ENCODE data around the gene LRRC7. TPM values are rescaled to one million over a fixed set of nuclear protein-coding genes. Genes with fewer than 3 reads are reported as not detected.
"Not testable (repeated sequence)": the region's sequence is repeated elsewhere in the genome, so short reads cannot be mapped to it uniquely, and the experiment has no call there.

The LRRC7 gene
- total and polyA plus RNA-seq, 5 donors from 2014 or later, result 0.07 to 0.15 (median 0.15) TPM; not detected in 2

GRCh38 chr1:69858534-69858933 lies 290.8 kb downstream of the LRRC7 start:
- Histone ChIP-seq H3K27me3 (ENCODE audit: control insufficient read depth, insufficient read depth, low read length) (no peaks in the 10 kb centered on the region), H3K27ac (ENCODE audit: insufficient read depth, low read length, poor library complexity, severe bottlenecking) (no peak overlapping the region), H3K9me3 (ENCODE audit: control insufficient read depth in 2 of 2, low read length in 2 of 2) (no peaks in the 10 kb centered on the region), H3K4me3 (ENCODE audit: low read depth, low read length) (no peak overlapping the region), H3K4me1 (ENCODE audit: control insufficient read depth, insufficient read depth, low read length, poor library complexity, severe bottlenecking) (no peaks in the 10 kb centered on the region), H3K36me3 (ENCODE audit: control insufficient read depth, insufficient read depth, low read length) (no peaks in the 10 kb centered on the region)
- no peak overlapping the region for H3K4me3 Mint-ChIP-seq
- ATAC-seq (ENCODE audit: low read depth in 2 of 2), result no peak
- no peak overlapping the region for H3K27ac Mint-ChIP-seq
- DNase-seq, result no peak
- H3K4me1 Mint-ChIP-seq, result no peaks in the 10 kb centered on the region
- peaks cover 0 to 7% (median 0%) of the 10 kb centered on the region in 7 donors for H3K9me3 Mint-ChIP-seq
- no peaks in the 10 kb centered on the region for H3K27me3 Mint-ChIP-seq
- no peaks in the 10 kb centered on the region for H3K36me3 Mint-ChIP-seq

- no peaks in the 10 kb centered on the region for H3K27me3 Mint-ChIP-seq
- no peaks in the 10 kb centered on the region for H3K9me3 ChIP-seq (ENCODE audit: control insufficient read depth in 2 of 2, low read length in 2 of 2)
- peaks cover 0 to 7% (median 2%) of the 10 kb centered on the region in 7 donors for H3K9me3 Mint-ChIP-seq
- H3K4me3 Mint-ChIP-seq, result no peak overlapping the region
- no peaks in the 10 kb centered on the region for H3K36me3 Mint-ChIP-seq
- no peak overlapping the region for H3K27ac Mint-ChIP-seq
- no peak overlapping the region for H3K27ac ChIP-seq (ENCODE audit: insufficient read depth, low read length, poor library complexity, severe bottlenecking)
- DNase-seq, result no peak
- ATAC-seq (ENCODE audit: low read depth in 2 of 2), result no peak
- no peaks in the 10 kb centered on the region for H3K36me3 ChIP-seq (ENCODE audit: control insufficient read depth, insufficient read depth, low read length)
- no peaks in the 10 kb centered on the region for H3K27me3 ChIP-seq (ENCODE audit: control insufficient read depth, insufficient read depth, low read length)
- no peaks in the 10 kb centered on the region for H3K4me1 Mint-ChIP-seq
- H3K4me1 ChIP-seq (ENCODE audit: control insufficient read depth, insufficient read depth, low read length, poor library complexity, severe bottlenecking), result no peaks in the 10 kb centered on the region
- H3K4me3 ChIP-seq (ENCODE audit: low read depth, low read length), result no peak overlapping the region
These were observed 293.9 kb downstream of the LRRC7 start for GRCh38 chr1:69861641-69862040.

DNA sequence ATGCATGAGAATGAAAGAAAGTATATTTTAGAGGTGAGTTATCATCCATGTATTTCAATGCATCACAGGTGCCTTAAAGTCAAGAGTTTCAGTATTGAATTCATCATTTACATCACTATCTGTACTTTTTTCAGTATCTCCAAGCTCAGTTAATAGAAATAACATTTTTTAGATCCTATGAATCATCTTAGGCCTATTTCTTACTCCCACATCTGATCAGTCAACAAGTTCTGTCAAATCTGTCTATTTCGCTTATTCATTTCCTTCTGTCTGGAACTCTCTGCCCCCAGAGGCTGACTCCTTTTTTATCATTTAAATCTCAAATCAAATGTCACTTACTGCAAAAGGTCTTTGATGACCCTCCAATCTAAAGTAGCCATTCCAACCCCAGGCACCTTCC lies 295.2 kb downstream of the LRRC7 start:
- DNase-seq (no peak), ATAC-seq (ENCODE audit: low read depth in 2 of 2) (no peak)
- Histone ChIP-seq H3K27me3 (ENCODE audit: control insufficient read depth, insufficient read depth, low read length) (no peaks in the 10 kb centered on the region), H3K9me3 (ENCODE audit: control insufficient read depth in 2 of 2, low read length in 2 of 2) (no peaks in the 10 kb centered on the region), H3K4me1 (ENCODE audit: control insufficient read depth, insufficient read depth, low read length, poor library complexity, severe bottlenecking) (no peaks in the 10 kb centered on the region), H3K36me3 (ENCODE audit: control insufficient read depth, insufficient read depth, low read length) (no peaks in the 10 kb centered on the region), H3K4me3 (ENCODE audit: low read depth, low read length) (no peak overlapping the region), H3K27ac (ENCODE audit: insufficient read depth, low read length, poor library complexity, severe bottlenecking) (no peak overlapping the region)
- H3K4me3 Mint-ChIP-seq, result no peak overlapping the region
- no peaks in the 10 kb centered on the region for H3K27me3 Mint-ChIP-seq
- H3K36me3 Mint-ChIP-seq, result no peaks in the 10 kb centered on the region
- H3K4me1 Mint-ChIP-seq, result no peaks in the 10 kb centered on the region
- H3K27ac Mint-ChIP-seq, result no peak overlapping the region
- peaks cover 1 to 7% (median 4%) of the 10 kb centered on the region in 7 donors for H3K9me3 Mint-ChIP-seq

- Mint-ChIP-seq H3K36me3 (no peaks in the 10 kb centered on the region), H3K4me3 (no peak overlapping the region), H3K27me3 (no peaks in the 10 kb centered on the region), H3K4me1 (no peaks in the 10 kb centered on the region), H3K9me3 (peaks cover 1 to 8% (median 4%) of the 10 kb centered on the region in 7 donors), H3K27ac (no peak overlapping the region)
- no peaks in the 10 kb centered on the region for H3K4me1 ChIP-seq (ENCODE audit: control insufficient read depth, insufficient read depth, low read length, poor library complexity, severe bottlenecking)
- no peak overlapping the region for H3K27ac ChIP-seq (ENCODE audit: insufficient read depth, low read length, poor library complexity, severe bottlenecking)
- ATAC-seq (ENCODE audit: low read depth in 2 of 2) (no peak), DNase-seq (no peak)
- no peaks in the 10 kb centered on the region for H3K9me3 ChIP-seq (ENCODE audit: control insufficient read depth in 2 of 2, low read length in 2 of 2)
- H3K27me3 ChIP-seq (ENCODE audit: control insufficient read depth, insufficient read depth, low read length), result no peaks in the 10 kb centered on the region
- H3K4me3 ChIP-seq (ENCODE audit: low read depth, low read length), result no peak overlapping the region
- no peaks in the 10 kb centered on the region for H3K36me3 ChIP-seq (ENCODE audit: control insufficient read depth, insufficient read depth, low read length)
These were observed 296.0 kb downstream of the LRRC7 start for GRCh38 chr1:69863704-69864103.

GRCh38 chr1:69871412-69871811 lies 303.7 kb downstream of the LRRC7 start:
- H3K27me3 ChIP-seq (ENCODE audit: control insufficient read depth, insufficient read depth, low read length), result no peaks in the 10 kb centered on the region
- no peak overlapping the region for H3K4me3 Mint-ChIP-seq
- ATAC-seq (ENCODE audit: low read depth in 2 of 2), result no peak

DNA sequence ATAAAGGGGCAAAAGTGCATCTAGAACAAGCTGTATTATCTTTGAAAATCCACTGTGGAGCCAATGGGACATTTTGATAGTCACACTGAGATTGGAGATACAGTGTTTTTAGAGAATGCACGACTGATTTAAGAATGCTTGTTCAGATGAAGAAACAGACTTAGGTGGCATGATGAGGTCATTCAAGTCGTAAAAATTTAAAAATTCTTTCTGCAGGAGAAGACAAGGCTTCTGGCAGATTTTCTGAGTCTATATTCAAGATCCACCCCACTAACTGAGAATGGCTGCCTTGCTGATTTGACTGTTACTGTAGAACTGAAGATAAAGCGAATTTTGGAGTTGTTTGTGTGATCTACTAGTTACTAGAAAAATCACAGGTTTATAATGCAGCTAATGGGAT lies 310.6 kb downstream of the LRRC7 start:
- H3K4me1 ChIP-seq (ENCODE audit: control insufficient read depth, insufficient read depth, low read length, poor library complexity, severe bottlenecking), result no peaks in the 10 kb centered on the region
- no peaks in the 10 kb centered on the region for H3K36me3 Mint-ChIP-seq
- peaks cover 0 to 7% of the 10 kb centered on the region in 2 experiments for H3K9me3 ChIP-seq (ENCODE audit: control insufficient read depth in 2 of 2, low read length in 2 of 2)
- H3K4me1 Mint-ChIP-seq, result no peaks in the 10 kb centered on the region
- no peak overlapping the region for H3K4me3 ChIP-seq (ENCODE audit: low read depth, low read length)
- peaks cover 0 to 10% (median 7%) of the 10 kb centered on the region in 7 donors for H3K9me3 Mint-ChIP-seq
- H3K36me3 ChIP-seq (ENCODE audit: control insufficient read depth, insufficient read depth, low read length), result no peaks in the 10 kb centered on the region
- no peaks in the 10 kb centered on the region for H3K27me3 ChIP-seq (ENCODE audit: control insufficient read depth, insufficient read depth, low read length)
- no peak overlapping the region for H3K27ac Mint-ChIP-seq
- DNase-seq (no peak), ATAC-seq (ENCODE audit: low read depth in 2 of 2) (no peak)
- no peak overlapping the region for H3K27ac ChIP-seq (ENCODE audit: insufficient read depth, low read length, poor library complexity, severe bottlenecking)
- no peaks in the 10 kb centered on the region for H3K27me3 Mint-ChIP-seq
- no peak overlapping the region for H3K4me3 Mint-ChIP-seq

More at GRCh38 chr1:69871412-69871811, 303.7 kb downstream of the LRRC7 start:
- no peaks in the 10 kb centered on the region for H3K36me3 ChIP-seq (ENCODE audit: control insufficient read depth, insufficient read depth, low read length)
- no peaks in the 10 kb centered on the region for H3K36me3 Mint-ChIP-seq
- no peak for DNase-seq
- no peak overlapping the region for H3K27ac Mint-ChIP-seq
- no peaks in the 10 kb centered on the region for H3K4me1 ChIP-seq (ENCODE audit: control insufficient read depth, insufficient read depth, low read length, poor library complexity, severe bottlenecking)
- no peak overlapping the region for H3K27ac ChIP-seq (ENCODE audit: insufficient read depth, low read length, poor library complexity, severe bottlenecking)
- H3K9me3 ChIP-seq (ENCODE audit: control insufficient read depth in 2 of 2, low read length in 2 of 2), result no peaks in the 10 kb centered on the region
- H3K9me3 Mint-ChIP-seq, result peaks cover 0 to 9% (median 2%) of the 10 kb centered on the region in 7 donors
- no peaks in the 10 kb centered on the region for H3K27me3 Mint-ChIP-seq
- no peaks in the 10 kb centered on the region for H3K4me1 Mint-ChIP-seq
- H3K4me3 ChIP-seq (ENCODE audit: low read depth, low read length), result no peak overlapping the region

GRCh38 chr1:69888016-69888415 lies 320.3 kb downstream of the LRRC7 start:
- H3K4me1 ChIP-seq (ENCODE audit: control insufficient read depth, insufficient read depth, low read length, poor library complexity, severe bottlenecking); H3K27me3 Mint-ChIP-seq; H3K27ac ChIP-seq (ENCODE audit: insufficient read depth, low read length, poor library complexity, severe bottlenecking); H3K36me3 Mint-ChIP-seq; H3K9me3 ChIP-seq (ENCODE audit: control insufficient read depth in 2 of 2, low read length in 2 of 2); H3K4me3 ChIP-seq (ENCODE audit: low read depth, low read length); H3K36me3 ChIP-seq (ENCODE audit: control insufficient read depth, insufficient read depth, low read length); DNase-seq; H3K4me1 Mint-ChIP-seq; H3K27ac Mint-ChIP-seq; H3K27me3 ChIP-seq (ENCODE audit: control insufficient read depth, insufficient read depth, low read length); H3K4me3 Mint-ChIP-seq; ATAC-seq (ENCODE audit: low read depth in 2 of 2): not testable (repeated sequence)
- H3K9me3 Mint-ChIP-seq, result peaks cover 0 to 11% (median 4%) of the 10 kb centered on the region in 7 donors

DNA sequence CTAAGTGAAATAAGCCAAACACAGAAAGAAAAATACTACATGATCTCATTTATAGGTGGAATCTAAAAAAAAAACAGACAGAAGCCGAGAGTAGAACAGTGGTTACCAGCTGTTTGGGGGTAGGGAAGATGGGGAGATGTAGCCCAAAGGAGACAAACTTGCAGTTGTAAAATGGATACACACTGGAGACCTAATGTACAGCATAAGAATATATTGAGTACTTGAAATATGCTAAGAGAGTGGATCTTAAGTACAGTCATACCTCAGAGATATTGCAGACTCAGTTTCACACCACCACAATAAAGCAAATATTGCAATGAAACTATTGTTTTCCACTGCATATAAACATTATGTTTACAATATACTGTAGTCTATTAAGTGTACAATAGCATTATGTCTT lies 320.9 kb downstream of the LRRC7 start:
- ATAC-seq (ENCODE audit: low read depth in 2 of 2) (no peak), DNase-seq (no peak)
- peaks cover 0 to 11% (median 4%) of the 10 kb centered on the region in 7 donors for H3K9me3 Mint-ChIP-seq
- no peaks in the 10 kb centered on the region for H3K27me3 Mint-ChIP-seq
- no peaks in the 10 kb centered on the region for H3K4me1 Mint-ChIP-seq
- Histone ChIP-seq H3K4me3 (ENCODE audit: low read depth, low read length) (no peak overlapping the region), H3K27me3 (ENCODE audit: control insufficient read depth, insufficient read depth, low read length) (no peaks in the 10 kb centered on the region), H3K36me3 (ENCODE audit: control insufficient read depth, insufficient read depth, low read length) (no peaks in the 10 kb centered on the region), H3K27ac (ENCODE audit: insufficient read depth, low read length, poor library complexity, severe bottlenecking) (no peak overlapping the region), H3K4me1 (ENCODE audit: control insufficient read depth, insufficient read depth, low read length, poor library complexity, severe bottlenecking) (no peaks in the 10 kb centered on the region), H3K9me3 (ENCODE audit: control insufficient read depth in 2 of 2, low read length in 2 of 2) (peaks cover 1 to 4% of the 10 kb centered on the region in 2 experiments)
- H3K27ac Mint-ChIP-seq, result no peak overlapping the region
- no peak overlapping the region for H3K4me3 Mint-ChIP-seq
- no peaks in the 10 kb centered on the region for H3K36me3 Mint-ChIP-seq

Data from CD4-positive, CD25-positive, alpha-beta regulatory T cell (primary cell).